NCI-H69 (cell line): ENCODE data around the gene CD53.
"Not testable (repeated sequence)": the region's sequence is repeated elsewhere in the genome, so short reads cannot be mapped to it uniquely, and the experiment has no call there.

Source experiments
- DNase-seq: peaks from one replicate; lab custom pipeline; 2025; lab: John Stamatoyannopoulos, UW

CD53 gene, protein sequence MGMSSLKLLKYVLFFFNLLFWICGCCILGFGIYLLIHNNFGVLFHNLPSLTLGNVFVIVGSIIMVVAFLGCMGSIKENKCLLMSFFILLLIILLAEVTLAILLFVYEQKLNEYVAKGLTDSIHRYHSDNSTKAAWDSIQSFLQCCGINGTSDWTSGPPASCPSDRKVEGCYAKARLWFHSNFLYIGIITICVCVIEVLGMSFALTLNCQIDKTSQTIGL

DNA sequence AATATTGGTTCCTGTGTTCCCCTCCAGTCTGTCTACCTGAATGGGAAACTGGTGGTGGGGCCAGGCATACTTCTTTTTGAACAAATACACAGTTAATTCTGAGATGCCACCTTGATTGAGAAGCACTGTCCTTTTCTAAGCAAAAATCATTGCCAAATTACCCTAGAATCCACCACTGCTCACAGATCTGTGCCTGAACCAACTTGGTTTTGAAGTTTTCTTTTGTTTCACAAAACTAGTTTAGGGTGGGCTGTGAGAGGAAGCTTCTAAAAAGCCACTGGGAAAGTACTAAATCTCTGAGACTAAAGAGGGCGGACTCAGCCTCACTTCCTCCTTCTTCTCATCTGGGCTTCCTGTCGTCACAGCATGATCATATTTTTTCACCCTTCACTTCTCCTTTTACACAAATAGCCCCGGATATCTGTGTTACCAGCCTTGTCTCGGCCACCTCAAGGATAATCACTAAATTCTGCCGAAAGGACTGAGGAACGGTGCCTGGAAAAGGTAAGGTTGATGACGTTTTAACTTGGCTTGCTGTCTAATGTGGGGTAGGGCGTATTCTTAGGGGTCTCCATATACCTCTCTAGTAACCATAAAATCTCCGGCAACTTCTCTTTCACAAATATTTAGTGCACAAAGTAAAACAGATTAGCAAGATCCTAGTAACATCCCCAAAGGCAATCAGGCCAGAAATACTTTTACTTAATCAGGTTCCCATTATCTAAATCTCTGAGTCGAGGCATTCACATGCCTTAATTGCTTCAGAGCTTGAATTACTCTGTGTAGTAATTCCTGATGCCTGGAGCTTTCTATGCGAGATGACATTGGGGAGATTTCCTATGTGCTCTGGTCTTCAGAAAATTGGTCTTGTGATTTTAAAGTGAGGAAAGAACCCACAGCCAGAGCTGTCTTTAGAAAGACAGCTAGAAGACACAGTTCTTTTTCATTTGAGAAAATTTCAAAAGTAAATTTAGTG lies at the start of gene CD53:
TSS of gene CD53 (plus strand) at position 404 of the 976 bp plus-strand sequence. CDS start 18,261 bp downstream, outside the sequence.
- DNase-seq, result no peak

DNA sequence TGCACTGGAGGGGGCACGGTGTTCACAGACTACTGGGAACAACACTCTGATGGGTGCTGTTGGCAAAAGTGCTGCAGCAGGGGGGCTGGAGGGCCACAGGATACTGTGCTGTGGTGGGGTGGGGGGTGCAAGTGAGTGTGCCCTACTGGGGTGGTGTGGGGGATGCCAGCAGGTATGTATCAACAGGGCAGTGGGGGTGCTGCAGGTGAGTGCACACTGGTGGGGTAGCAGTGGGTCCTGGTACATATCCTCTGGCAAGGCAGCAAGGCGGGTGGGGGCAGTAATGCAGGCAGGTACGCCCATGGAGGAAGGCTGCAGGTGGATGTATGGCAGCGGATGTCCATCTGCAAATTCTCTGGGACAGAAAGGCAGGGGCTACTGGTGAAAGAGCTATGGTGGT lies 48.8 kb upstream of the CD53 start:
- DNase-seq, result no peak

DNA sequence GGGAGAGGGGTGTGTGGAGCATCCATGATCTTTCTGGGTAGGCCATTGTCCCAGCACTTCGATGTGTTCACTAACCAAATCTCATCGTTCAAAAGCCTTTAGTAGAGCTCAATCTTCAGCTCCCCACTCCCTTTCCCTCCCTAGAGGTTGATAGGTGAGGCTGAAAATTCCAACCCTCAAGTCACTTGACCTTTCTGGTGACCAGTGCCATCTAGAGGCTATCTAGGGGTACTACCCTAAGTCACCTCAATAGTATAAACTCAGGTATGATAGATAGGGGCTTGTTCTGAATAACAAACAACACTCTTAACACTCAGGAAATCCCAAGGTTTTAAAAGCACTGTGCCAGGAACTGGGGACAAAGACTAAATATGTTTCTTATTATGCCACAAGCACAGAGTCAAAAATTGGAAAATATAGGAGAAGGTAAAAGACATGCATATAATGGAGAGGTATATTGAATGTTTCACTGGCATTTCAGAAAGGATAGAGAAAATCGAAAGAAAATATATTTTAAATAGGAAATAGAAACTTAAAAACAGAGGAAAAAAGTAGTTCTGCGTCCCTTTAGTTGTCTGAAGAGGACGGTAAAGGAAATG lies 42.9 kb upstream of the CD53 start:
- DNase-seq, result peak; percentile 63

DNA sequence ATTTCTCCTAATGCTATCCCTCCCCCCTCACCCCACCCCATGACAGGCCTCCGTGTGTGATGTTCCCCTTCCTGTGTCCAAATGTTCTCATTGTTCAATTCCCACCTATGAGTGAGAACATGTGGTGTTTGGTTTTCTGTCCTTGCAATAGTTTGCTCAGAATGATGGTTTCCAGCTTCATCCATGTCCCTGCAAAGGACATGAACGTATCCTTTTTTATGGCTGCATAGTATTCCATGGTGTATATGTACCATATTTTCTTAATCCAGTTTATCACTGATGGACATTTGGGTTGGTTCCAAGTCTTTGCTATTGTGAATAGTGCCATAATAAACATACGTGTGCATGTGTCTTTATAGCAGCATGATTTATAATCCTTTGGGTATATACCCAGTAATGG lies 39.2 kb upstream of the CD53 start:
- DNase-seq, result not testable (repeated sequence)

DNA sequence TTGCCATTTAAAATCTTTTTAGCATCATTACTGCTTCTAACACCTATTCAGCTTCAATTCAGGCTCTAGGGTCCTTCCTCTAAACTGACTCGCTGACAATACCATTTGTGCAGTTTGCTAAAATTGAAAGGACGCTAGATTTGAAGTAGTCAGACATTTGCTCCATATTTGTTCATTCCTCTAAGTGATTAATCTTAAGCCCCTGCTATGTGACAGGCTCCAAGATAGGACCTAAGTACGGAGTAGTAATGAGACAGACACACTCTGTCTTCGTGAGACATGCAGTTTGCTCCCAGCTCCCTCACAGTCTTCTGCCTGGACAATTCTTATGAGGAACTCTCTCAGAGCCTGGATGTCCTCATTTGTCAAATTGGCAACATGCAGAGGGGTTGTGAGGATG lies 26.1 kb upstream of the CD53 start:
- no peak for DNase-seq

DNA sequence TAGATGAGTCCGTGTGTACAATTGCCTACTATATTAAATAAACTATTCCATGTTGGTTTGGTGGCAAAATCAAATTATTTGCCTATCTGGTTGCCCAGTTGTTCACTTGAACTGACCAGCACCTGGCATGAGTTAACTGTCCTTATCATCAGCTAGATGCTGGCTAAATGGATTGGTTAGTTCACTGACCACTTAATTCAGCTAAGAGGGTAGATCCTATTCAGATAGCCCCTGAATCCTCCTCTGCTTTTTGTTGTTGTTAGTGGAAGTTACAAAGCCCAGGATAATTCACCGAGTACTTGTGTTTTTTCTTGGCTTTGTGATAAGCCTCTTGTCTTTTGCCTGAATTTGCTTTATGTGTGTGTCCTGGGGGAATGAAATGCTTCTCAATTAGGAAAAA lies 22.8 kb upstream of the CD53 start:
- no peak for DNase-seq

DNA sequence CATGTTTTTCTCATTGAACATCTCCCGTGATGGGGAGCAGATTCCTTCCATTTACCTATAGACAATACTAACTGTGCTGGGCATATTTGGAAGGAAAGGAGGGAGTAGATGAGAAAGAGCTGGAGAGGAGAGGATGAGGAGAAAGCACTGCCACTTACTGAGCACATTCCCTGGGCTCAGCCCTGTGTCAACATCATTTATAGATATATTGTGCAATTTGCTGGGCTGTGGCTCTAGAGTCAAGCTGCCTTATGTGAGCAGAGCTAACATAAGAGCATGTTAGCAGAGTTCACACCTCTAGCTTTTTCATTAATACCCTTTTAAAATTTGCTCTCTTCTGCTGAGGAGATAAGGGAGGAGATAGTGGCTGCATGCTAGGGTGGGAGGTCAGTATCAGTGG lies 22.3 kb upstream of the CD53 start:
- DNase-seq, result no peak

DNA sequence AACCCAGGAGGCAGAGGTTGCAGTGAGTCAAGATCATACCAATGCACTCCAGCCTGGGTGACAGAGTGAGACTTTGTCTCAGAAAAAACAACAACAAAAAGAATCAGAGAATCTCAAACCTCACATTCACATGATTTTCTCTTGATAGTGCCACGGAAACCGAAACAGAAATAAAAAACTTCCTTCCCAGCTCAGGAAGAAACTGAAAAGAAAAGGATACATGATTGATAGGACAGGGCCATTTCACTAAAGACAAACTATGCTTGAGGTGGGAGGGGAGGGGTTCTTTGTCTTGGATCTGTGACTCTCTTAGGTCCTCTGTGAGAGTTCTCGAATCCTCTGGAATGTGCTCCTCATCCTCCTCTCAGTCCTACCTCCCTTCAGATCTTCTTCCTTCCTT lies 19.8 kb upstream of the CD53 start:
- DNase-seq, result no peak

DNA sequence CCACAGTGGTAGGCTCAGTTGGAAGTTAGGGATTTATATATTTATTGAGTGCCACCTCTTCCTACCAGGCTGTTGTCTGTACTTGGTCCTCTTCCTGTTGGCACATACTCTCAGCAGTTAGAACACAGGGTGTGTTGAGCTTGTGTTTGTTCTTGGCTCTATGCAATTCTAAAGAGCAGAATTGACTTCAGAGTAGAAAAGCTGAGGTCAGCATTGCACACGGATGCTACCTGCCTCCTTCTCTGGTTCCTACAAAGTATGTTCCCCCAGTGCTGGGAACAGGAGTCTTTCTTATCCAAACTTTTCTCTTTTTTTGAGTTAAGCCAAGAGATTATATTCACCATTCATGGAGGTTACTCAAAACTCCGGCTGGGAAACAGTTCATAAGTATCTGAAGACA lies 16.5 kb upstream of the CD53 start:
- DNase-seq, result no peak

DNA sequence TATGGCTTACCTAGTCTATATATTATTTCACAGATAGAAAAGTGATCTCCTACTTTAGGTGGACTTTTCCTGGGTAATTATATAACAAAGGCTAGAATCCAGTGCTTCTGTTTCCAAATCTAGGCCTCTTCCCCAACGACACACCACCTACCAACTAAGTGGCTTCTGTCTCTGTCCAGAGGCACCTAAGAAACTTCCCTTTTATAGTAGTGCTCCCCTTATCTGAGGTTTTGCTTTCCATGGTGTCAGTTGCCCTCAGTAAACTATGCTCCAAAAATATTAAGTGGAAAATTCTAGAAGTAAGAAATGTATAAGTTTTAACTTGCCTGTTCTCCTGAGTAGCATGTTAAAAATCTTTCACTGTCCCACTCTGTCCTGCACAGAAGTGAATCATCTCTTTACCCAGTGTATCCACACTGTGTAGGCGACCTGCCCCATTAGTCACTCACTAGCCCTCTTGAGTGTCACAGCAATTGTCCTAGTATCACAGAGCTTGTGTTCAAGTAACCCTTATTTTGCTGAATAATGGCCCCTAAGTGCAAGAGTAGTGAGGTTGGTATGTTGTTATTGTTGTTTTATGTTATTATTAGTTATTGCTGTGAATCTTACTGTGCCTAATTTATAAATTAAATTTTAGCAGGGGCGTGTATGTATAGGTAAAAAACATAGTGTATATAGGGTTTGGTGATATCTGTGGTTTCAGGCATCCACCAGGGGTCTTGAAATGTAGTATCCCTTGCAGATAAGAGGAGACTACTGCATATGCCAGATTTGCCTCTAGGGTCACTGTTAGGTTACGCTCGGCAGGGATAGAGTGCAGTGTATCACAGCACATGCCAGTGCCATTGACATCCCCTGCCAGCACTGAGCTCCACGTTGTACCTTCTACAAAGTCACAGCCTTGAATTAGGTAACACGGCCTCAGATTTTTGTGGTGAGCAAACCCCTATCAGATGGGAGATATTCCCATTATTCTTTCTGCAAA lies 14.7 kb upstream of the CD53 start:
- no peak for DNase-seq

DNA sequence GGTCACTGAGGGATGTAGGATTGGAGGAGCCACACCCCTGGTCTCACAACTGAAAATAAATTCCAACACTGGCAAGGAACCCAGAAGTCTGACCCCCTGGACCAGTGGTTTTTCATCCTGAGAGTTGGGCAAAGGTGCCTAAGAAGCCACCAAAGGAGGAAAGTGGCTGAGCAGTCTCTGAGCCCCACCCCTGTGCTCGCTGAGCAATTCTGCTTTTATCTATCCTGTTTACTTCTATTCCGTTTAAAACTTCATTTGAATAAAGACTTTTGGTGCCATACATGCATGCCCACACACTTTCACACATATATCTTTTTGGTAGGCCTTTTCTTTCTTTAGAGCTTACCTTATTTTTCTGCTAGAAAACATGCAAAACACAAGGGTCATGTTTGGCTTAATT lies 13.9 kb upstream of the CD53 start:
- no peak for DNase-seq

DNA sequence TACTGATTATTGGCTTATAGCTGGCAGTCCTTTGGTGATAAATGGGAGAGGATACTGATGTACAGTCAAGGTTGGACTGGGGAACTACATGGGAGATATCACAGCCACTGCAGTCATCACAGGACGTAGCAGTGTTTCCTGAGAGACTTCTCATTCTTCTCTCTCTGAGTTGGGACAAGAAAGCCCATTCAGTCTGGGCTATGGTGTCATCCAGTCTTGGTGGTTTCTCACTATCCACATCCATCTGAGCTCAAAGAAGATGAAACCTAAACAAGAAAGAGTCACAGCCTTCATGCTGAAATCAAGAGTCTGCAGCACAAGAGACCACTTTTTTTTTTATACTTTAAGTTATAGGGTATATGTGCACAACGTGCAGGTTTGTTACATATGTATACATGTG lies 12.8 kb upstream of the CD53 start:
- no peak for DNase-seq

DNA sequence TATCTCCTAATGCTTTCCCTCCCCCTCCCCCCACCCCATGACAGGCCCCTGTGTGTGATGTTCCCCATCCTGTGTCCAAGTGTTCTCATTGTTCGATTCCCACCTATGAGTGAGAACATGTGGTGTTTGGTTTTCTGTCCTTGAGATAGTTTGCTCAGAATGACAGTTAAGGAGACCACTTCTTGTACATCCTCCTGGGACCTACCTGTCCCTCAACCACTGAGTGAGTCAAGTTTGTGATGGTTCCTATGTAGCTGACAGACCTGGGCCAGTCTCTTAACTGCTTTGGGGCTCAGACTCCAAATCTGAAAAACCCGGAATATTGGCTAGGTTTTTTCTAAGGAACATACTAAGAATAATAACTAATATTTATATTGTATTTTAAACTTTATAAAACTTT lies 12.3 kb upstream of the CD53 start:
- DNase-seq, result not testable (repeated sequence)

DNA sequence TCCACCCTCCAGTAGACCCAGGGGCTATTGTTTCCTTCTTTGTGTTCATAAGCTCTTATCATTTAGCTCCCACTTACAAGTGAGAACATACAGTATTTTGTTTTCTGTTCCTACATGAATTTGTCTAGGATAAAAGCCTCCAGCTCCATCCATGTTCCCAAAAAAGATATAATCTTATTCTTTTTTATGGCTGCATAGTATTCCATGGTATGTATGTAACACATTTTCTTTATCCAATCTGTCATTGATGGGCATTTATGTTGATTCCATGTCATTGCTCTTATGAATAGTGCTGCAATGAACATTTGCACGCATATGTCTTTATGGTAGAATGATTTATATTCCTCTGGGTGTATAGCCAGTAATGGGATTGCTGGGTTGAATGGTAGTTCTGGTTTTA lies 11.0 kb upstream of the CD53 start:
- not testable (repeated sequence) for DNase-seq

DNA sequence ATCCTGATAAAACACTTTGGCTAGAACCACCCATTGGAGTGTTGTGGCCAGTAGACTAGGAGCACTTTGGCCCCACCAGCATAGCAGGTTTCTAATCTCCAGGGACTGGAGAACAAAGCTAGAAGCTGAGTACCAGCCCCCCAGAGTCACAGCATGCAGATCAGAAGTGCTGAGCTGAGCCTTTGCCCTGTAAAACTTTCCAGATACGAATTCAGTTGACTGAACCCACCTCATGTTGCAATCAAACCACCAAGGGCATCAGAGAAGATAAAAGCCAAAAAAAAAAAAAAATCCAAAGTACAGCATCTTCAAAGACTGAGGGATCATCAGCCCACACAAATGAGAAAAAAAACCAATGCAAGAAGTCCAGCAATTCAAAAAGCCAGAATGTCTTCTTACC lies 8.7 kb upstream of the CD53 start:
- DNase-seq, result no peak

DNA sequence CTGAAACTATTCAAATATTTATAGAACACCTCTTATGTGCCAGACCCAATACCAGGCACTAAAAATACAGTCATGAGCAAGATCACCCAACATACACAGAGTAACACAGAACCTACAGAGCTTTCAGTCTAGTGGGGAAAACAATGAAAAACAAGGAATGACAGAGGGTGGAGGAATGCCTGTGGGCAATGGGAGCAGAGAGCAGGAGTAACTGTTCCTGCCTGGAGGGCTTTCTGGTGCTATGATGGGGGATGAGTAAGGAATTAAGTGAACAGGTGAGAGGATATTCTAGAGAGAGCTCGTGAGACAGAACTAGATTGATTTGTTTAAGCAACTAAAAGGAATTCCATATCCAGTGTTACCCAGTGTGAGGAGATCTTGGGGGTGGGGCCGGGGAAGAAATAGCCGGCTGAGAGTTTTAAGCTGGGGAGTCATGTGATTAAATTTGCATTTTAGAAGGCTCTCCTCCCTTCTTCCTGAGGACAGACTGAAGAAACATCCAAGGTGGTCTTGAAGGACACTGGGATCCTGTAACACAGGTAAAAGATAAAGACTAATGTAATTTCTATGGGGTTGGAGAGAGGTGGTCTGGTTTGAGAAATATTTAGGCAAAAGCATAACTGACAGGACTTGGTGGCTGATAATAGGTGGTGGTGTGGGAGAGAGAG lies 2.1 kb upstream of the CD53 start:
- DNase-seq, result no peak

DNA sequence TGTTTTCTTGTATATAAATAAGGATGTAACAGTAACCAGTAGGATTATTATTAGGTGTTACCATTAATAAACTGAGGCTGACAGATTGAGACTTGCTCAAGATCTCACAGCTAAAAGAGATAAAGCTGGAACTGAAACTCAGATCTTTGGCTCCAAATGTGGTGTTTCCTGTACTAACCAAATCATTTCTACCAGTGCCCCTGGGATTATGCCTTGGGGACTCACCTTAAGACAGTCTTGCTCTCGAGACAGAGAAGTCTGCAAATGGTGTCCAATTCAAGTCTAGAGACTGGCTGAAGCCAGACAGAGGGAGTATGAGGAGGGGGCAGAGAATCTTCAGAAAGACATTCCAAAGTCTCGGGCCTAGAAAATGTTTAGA lies 593 bp upstream of the CD53 start:
- no peak for DNase-seq

DNA sequence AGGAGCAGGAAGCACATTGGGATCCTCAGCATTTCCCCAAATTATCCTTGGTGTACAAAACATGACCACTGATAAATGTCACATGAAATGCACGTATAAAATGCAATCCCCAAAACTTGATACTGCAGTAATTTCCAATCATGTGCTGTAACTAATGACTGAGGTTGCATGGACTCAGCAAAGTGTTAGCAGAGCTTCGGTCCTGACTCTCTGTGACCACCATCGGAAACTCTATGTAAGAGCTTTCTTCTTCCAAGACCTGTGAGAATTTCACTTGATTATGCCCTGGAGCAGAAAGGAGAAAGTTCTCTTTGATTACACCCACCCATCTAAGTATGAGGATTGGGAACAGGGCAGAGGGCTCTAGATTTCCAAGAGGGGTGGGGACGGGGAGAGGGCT lies 908 bp downstream of the CD53 start:
- no peak for DNase-seq

DNA sequence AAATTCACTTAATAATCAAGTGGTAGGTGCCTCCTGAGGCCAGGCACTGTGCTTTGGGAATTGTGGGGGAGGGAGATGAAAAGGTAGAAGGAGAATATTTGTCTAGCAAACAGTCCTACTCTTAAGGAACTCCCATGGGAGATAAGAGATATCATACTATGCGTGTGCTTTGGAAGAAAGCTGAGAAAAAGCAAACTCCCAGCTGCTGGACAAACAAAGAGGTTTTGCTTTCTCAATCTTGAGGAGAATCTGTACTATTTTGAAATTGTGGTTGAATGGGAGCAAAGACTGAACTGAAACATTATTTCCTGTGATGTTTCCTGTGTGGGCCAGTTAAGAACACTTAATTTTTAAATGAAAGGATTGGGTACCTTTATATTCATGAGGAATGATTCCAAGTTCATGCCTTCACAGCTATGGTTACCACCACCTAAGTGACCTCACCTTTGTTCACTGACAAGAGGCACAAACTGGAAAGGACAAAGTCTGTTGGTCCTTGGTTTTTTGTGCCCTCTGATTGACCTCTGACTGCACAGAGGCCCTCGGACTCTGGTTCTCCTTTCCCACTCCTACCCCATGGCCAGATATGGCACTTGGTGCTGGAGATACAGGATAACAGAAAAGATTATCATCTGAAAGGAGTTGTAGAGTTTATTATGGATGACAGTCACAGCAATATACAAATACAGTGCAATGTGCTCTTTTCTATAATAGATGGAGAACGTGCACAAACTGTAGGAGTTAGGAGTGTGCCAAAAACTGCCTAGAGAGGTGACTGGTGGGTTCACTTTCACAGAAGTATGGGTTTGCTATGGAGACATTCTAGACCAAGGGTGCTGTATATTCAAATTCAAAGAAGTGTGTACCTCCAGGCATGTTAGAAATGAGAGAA lies 1.6 kb downstream of the CD53 start:
- no peak for DNase-seq

DNA sequence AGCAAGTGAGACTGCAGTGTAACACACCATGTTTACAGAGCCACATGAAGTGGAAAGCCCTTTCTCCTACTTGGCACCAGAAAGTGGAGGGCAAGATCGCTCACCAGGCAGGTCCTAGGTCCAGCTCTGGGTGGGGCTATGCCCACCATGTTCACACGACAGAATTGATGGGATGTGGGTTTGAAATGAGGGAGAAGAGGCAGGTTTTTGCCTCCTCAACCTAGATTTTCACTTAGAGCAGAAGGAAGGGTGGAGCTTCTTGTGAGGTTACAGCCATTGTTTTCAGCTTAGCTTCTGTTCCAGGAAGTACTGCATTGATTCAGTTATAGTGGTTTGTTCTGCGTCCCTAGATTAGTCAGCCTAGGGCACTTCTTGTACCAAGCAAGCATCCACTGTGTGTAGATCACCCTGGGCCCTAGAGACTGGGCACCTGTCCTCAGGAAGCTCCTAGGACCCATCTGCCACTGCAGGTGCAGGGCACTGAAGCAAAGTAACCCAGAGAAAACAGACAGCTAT lies 2.3 kb downstream of the CD53 start:
- DNase-seq, result no peak
